Liver (tissue), 9 donors: ENCODE results near the gene C3orf49. TPM values are rescaled to one million over a fixed set of nuclear protein-coding genes. Genes with fewer than 3 reads are reported as not detected.

Experiments used
- DNase-seq: peaks from one replicate; pipeline ENCODE4 v3.0.0-alpha.2; 2017; ENCODE audit warnings: low spot score
- H3K27ac ChIP-seq, 2 donors: one replicate each; pipeline ENCODE4 v1.7.0; 2013; ENCODE audit warnings: inconsistent platforms in 2 of 2, low read length in 2 of 2, control low read depth in 1 of 2, low read depth in 1 of 2, mild to moderate bottlenecking in 1 of 2
- H3K27me3 ChIP-seq, 4 donors: one replicate each; pipeline versions ENCODE4 v1.6.1 to v1.7.0; 2013; ENCODE audit warnings: low read length in 3 of 4, inconsistent platforms in 1 of 4, mild to moderate bottlenecking in 1 of 4, moderate library complexity in 1 of 4; ENCODE audit not compliant: control insufficient read depth in 4 of 4, insufficient read depth in 4 of 4
- H3K36me3 ChIP-seq, 4 donors: one replicate each; pipeline versions ENCODE4 v1.6.1 to v1.7.0; 2013; ENCODE audit warnings: low read length in 3 of 4, mild to moderate bottlenecking in 3 of 4, low read depth in 1 of 4, moderate library complexity in 1 of 4; ENCODE audit not compliant: control insufficient read depth in 4 of 4, insufficient read depth in 3 of 4
- H3K4me1 ChIP-seq, 4 donors: one replicate each; pipeline versions ENCODE4 v1.6.1 to v1.7.0; 2013; ENCODE audit warnings: low read length in 3 of 4, mild to moderate bottlenecking in 3 of 4, moderate library complexity in 1 of 4; ENCODE audit not compliant: control insufficient read depth in 4 of 4, insufficient read depth in 4 of 4
- H3K4me3 ChIP-seq, 3 donors: one replicate each; pipeline versions ENCODE4 v1.6.1 to v1.7.0; 2013; ENCODE audit warnings: low read length in 3 of 3, control low read depth in 1 of 3, low read depth in 1 of 3, mild to moderate bottlenecking in 1 of 3
- H3K9ac ChIP-seq, 2 donors: one replicate each; pipeline ENCODE4 v1.7.0; 2013; ENCODE audit warnings: low read length in 2 of 2, mild to moderate bottlenecking in 2 of 2, moderate library complexity in 2 of 2, control low read depth in 1 of 2, low read depth in 1 of 2
- H3K9me3 ChIP-seq, 4 donors: one replicate each; pipeline versions ENCODE4 v1.6.1 to v1.7.0; 2013; ENCODE audit warnings: low read length in 3 of 4; ENCODE audit not compliant: control insufficient read depth in 4 of 4
- ATF3 ChIP-seq: IDR thresholded peaks from 2 replicates; pipeline ENCODE4 v1.6.1; 2016; ENCODE audit warnings: antibody characterized with exemption
- CTCF ChIP-seq: fragments of 150-350 bp; IDR thresholded peaks from 2 replicates; pipeline ENCODE4 v1.5.1; 2017; ENCODE audit warnings: improper control_type of control experiment, low read depth, low read length; ENCODE audit not compliant: missing input control
- EGR1 ChIP-seq, 2 donors: IDR thresholded peaks; 2 replicates each; pipeline ENCODE4 v1.6.1; 2016 to 2018; ENCODE audit warnings: antibody characterized with exemption in 2 of 2, low read depth in 2 of 2
- FOXA1 ChIP-seq: IDR thresholded peaks from 2 replicates; pipeline ENCODE4 v1.6.1; 2016; ENCODE audit warnings: antibody characterized with exemption
- FOXA2 ChIP-seq: IDR thresholded peaks from 2 replicates; pipeline ENCODE4 v1.6.1; 2016; ENCODE audit warnings: antibody characterized with exemption
- GABPA ChIP-seq, 2 donors: IDR thresholded peaks in 1 of 2; conservative IDR thresholded peaks in 1 of 2; 2 replicates each; pipeline ENCODE4 v1.6.1; 2016; ENCODE audit warnings: antibody characterized with exemption in 2 of 2, mild to moderate bottlenecking in 1 of 2, moderate library complexity in 1 of 2
- HNF4A ChIP-seq, 2 donors: conservative IDR thresholded peaks; 2 replicates each; pipeline ENCODE4 v1.6.1; 2016; ENCODE audit warnings: antibody characterized with exemption in 2 of 2, mild to moderate bottlenecking in 2 of 2
- HNF4G ChIP-seq: IDR thresholded peaks from 2 replicates; pipeline ENCODE4 v1.6.1; 2016; ENCODE audit warnings: antibody characterized with exemption
- JUND ChIP-seq, 2 donors: IDR thresholded peaks; 2 replicates each; pipeline ENCODE4 v1.6.1; 2016; ENCODE audit warnings: antibody characterized with exemption in 2 of 2
- MAX ChIP-seq: IDR thresholded peaks from 2 replicates; pipeline ENCODE4 v1.6.1; 2016; ENCODE audit warnings: antibody characterized with exemption
- NR2F2 ChIP-seq: IDR thresholded peaks from 2 replicates; pipeline ENCODE4 v1.6.1; 2016; ENCODE audit warnings: antibody characterized with exemption
- RAD21 ChIP-seq, 2 donors: IDR thresholded peaks; 2 replicates each; pipeline ENCODE4 v1.6.1; 2016; ENCODE audit warnings: antibody characterized with exemption in 2 of 2, mild to moderate bottlenecking in 2 of 2
- REST ChIP-seq: IDR thresholded peaks from 2 replicates; pipeline ENCODE4 v1.6.1; 2016; ENCODE audit warnings: antibody characterized with exemption, mild to moderate bottlenecking
- RXRA ChIP-seq, 2 donors: IDR thresholded peaks; 2 replicates each; pipeline ENCODE4 v1.6.1; 2017 to 2018; ENCODE audit warnings: antibody characterized with exemption in 2 of 2, mild to moderate bottlenecking in 1 of 2
- SP1 ChIP-seq: IDR thresholded peaks from 2 replicates; pipeline ENCODE4 v1.6.1; 2018; ENCODE audit warnings: antibody characterized with exemption, mild to moderate bottlenecking
- TAF1 ChIP-seq: conservative IDR thresholded peaks from 2 replicates; pipeline ENCODE4 v1.6.1; 2016; ENCODE audit warnings: antibody characterized with exemption, mild to moderate bottlenecking
- YY1 ChIP-seq: IDR thresholded peaks from 2 replicates; pipeline ENCODE4 v1.6.1; 2016; ENCODE audit warnings: antibody characterized with exemption, mild to moderate bottlenecking
- ZBTB33 ChIP-seq: IDR thresholded peaks from 2 replicates; pipeline ENCODE4 v1.6.1; 2016; ENCODE audit warnings: antibody characterized with exemption
- WGBS: extraction: QIAGEN DNeasy Blood & Tissue Kit; methylation state at CpG from one replicate; pipeline ENCODE4 v1.1.7; 2013; 5-methylcytosine and 5-hydroxymethylcytosine counted together
- polyA plus RNA-seq, 2 donors: library from polyadenylated mRNA; stranded (reverse) in 1 of 2; unstranded in 1 of 2; fragments of 200-250 nt in 1 of 2; fragments of >200 nt in 1 of 2; fragmentation: Nextera tagmentation in 1 of 2; extraction: Ambion mirVana in 1 of 2; gene quantifications; one replicate each; pipeline versions ENCODE4 v1.2.1 to v1.2.3, GENCODE V29; 2013 to 2015
- total RNA-seq, 2 donors: library from RNA; depleted of rRNA; stranded (reverse); fragments of >200 nt; gene quantifications; one replicate each; pipeline ENCODE4 v1.2.3, GENCODE V29; 2014
- donor health status: healthy.
- donor health status: healthy.
- donor health status: healthy.
- donor health status: healthy.
- donor health status: healthy.

The C3orf49 gene
- total and polyA plus RNA-seq, 4 donors = 0.13 TPM; not detected in 3

GRCh38 chr3:63832395-63832794, 13.3 kb downstream of the C3orf49 start:
- Histone ChIP-seq H3K27ac (no peak overlapping the region), H3K4me1 (no peaks in the 10 kb centered on the region), H3K27me3 (no peaks in the 10 kb centered on the region), H3K9ac (no peak overlapping the region), H3K9me3 (no peaks in the 10 kb centered on the region), H3K36me3 (peaks cover 0 to 35% (median 28%) of the 10 kb centered on the region in 4 donors), H3K4me3 (no peak overlapping the region)
- DNase-seq = no peak
- 89% methylated on average over 6 of the region's 6 CpGs for WGBS
- TF ChIP-seq GABPA (IDR thresholded peaks at IDR 0.05 in 1 of 2, conservative IDR thresholded peaks at IDR 0.05 in 1 of 2) (no peak), RXRA (IDR thresholded peaks at IDR 0.05) (no peak), CTCF (no peak), ZBTB33 (no peak), HNF4G (no peak), ATF3 (no peak), RAD21 (IDR thresholded peaks at IDR 0.05) (no peak), YY1 (no peak), HNF4A (conservative IDR thresholded peaks at IDR 0.05) (no peak), SP1 (no peak), REST (no peak), FOXA1 (no peak), EGR1 (IDR thresholded peaks at IDR 0.05; ENCODE audit: low read depth in 2 of 2) (no peak), NR2F2 (no peak)

- Histone ChIP-seq H3K9me3 (no peaks in the 10 kb centered on the region), H3K36me3 (no peaks in the 10 kb centered on the region), H3K4me3 (no peak overlapping the region), H3K27me3 (no peaks in the 10 kb centered on the region), H3K27ac (no peak overlapping the region), H3K4me1 (no peaks in the 10 kb centered on the region), H3K9ac (no peak overlapping the region)
- WGBS = 50% methylated on average over 1 of the region's 1 CpG
- DNase-seq = no peak
- no peak for TF ChIP-seq ATF3
- TF ChIP-seq RXRA (IDR thresholded peaks at IDR 0.05) = no peak
- TF ChIP-seq EGR1 (IDR thresholded peaks at IDR 0.05; ENCODE audit: low read depth in 2 of 2) = no peak
- no peak for TF ChIP-seq FOXA2
- no peak for TF ChIP-seq NR2F2
- TF ChIP-seq CTCF = no peak
- no peak for TF ChIP-seq FOXA1
- TF ChIP-seq GABPA (IDR thresholded peaks at IDR 0.05 in 1 of 2, conservative IDR thresholded peaks at IDR 0.05 in 1 of 2) = no peak
- no peak for TF ChIP-seq SP1
- TF ChIP-seq HNF4G = no peak
- no peak for TF ChIP-seq YY1
- no peak for TF ChIP-seq TAF1
- no peak for TF ChIP-seq JUND (IDR thresholded peaks at IDR 0.05)
- TF ChIP-seq HNF4A (conservative IDR thresholded peaks at IDR 0.05) = no peak
- TF ChIP-seq MAX = no peak
Observed at GRCh38 chr3:63841704-63842103, 22.6 kb downstream of the C3orf49 start.
